Spleen (tissue), 11 donors: ENCODE results near the gene SIK3. TPM values are rescaled to one million over a fixed set of nuclear protein-coding genes. Genes with fewer than 3 reads are reported as not detected.

Experiments used
- DNase-seq: peaks from one replicate; pipeline ENCODE4 v3.0.0-alpha.2; 2020
- H3K27ac ChIP-seq, 8 donors: fragments of 200-600 bp; sonication (generic) in 7 of 8; 1 replicate in 4 of 8; 2 replicates in 4 of 8; pipeline versions ENCODE4 v1.5.0 to v1.8.0; 2016 to 2021; ENCODE audit warnings: inconsistent platforms in 4 of 8, mild to moderate bottlenecking in 4 of 8, moderate library complexity in 1 of 8
- H3K27me3 ChIP-seq, 7 donors: fragments of 200-600 bp; sonication (generic) in 6 of 7; replicated peaks in 1 of 7; 1 replicate in 4 of 7; 2 replicates in 3 of 7; pipeline versions ENCODE4 v1.5.0 to v1.8.0; 2016 to 2021; ENCODE audit warnings: inconsistent platforms in 3 of 7, mild to moderate bottlenecking in 1 of 7
- H3K36me3 ChIP-seq, 6 donors: fragments of 200-600 bp; sonication (generic) in 5 of 6; 1 replicate in 4 of 6; 2 replicates in 2 of 6; pipeline versions ENCODE4 v1.5.0 to v1.8.0; 2016 to 2021; ENCODE audit warnings: inconsistent platforms in 2 of 6
- H3K4me1 ChIP-seq, 6 donors: fragments of 200-600 bp; sonication (generic) in 5 of 6; 1 replicate in 3 of 6; 2 replicates in 3 of 6; pipeline versions ENCODE4 v1.5.0 to v1.8.0; 2016 to 2021; ENCODE audit warnings: inconsistent platforms in 3 of 6
- H3K4me3 ChIP-seq, 8 donors: fragments of 200-600 bp; sonication (generic) in 7 of 8; 1 replicate in 4 of 8; 2 replicates in 4 of 8; pipeline versions ENCODE4 v1.5.0 to v1.8.0; 2016 to 2021; ENCODE audit warnings: inconsistent platforms in 4 of 8, mild to moderate bottlenecking in 4 of 8, moderate library complexity in 2 of 8
- H3K9me3 ChIP-seq, 8 donors: fragments of 200-600 bp; sonication (generic) in 7 of 8; 1 replicate in 4 of 8; 2 replicates in 4 of 8; pipeline versions ENCODE4 v1.5.0 to v1.8.0; 2016 to 2021; ENCODE audit warnings: inconsistent platforms in 4 of 8
- POLR2A ChIP-seq, 3 donors: fragments of 450-650 bp; IDR thresholded peaks; one replicate each; pipeline ENCODE4 v1.5.1; 2017; ENCODE audit warnings: antibody characterized with exemption in 3 of 3, mild to moderate bottlenecking in 1 of 3
- POLR2AphosphoS5 ChIP-seq, 3 donors: sonication (generic); formaldehyde crosslinking; IDR thresholded peaks; one replicate each; pipeline ENCODE4 v1.5.1; 2017; ENCODE audit warnings: antibody characterized with exemption in 3 of 3
- WGBS, 5 donors: extraction: QIAGEN DNeasy Blood & Tissue Kit in 3 of 5; methylation state at CpG; one replicate each; pipeline versions ENCODE4 v1.1.5 to v1.1.7; 2013 to 2018; 5-methylcytosine and 5-hydroxymethylcytosine counted together
- intact Hi-C: fragments of 100-400 bp; cut with DNase I; formaldehyde crosslinking; loops from one replicate; pipeline ENCODE4 v1.15.0; 2023; ENCODE audit warnings: low total_unique reads
- polyA plus RNA-seq, 3 donors: library from polyadenylated mRNA; stranded (reverse); fragments of 200-250 nt; gene quantifications; one replicate each; pipeline ENCODE4 v1.2.1, GENCODE V29; 2013
- total RNA-seq, 7 donors: library from RNA; depleted of rRNA in 3 of 7; stranded (reverse); fragments of >200 nt in 3 of 7; fragmentation: NEBNext Ultra II Directional in 4 of 7; extraction: Animal tissue kit (Norgen Biotek cat#: 25700) in 4 of 7; gene quantifications; one replicate each; pipeline versions ENCODE4 v1.1.0 to v1.2.1, GENCODE V29; 2016 to 2021
- TF ChIP-seq, protein P1 (sequence below), 11 experiments: fragments of 200-600 bp in 7 of 11; fragments of 450-650 bp in 4 of 11; sonication (generic) in 4 of 11; IDR thresholded peaks in 8 of 11; conservative IDR thresholded peaks in 3 of 11; 1 replicate in 7 of 11; 2 replicates in 4 of 11; pipeline versions ENCODE4 v1.4.0 to v1.8.0; 2016 to 2021; ENCODE audit warnings: antibody characterized with exemption in 11 of 11, inconsistent platforms in 4 of 11, mild to moderate bottlenecking in 1 of 11
- donor health status: healthy with polysubstance abuse.
- donor health status: DM: no; HTN: no; CAD: no; lungs with moderate emphysema.
- donor health status: DM: no; HTN: no; CAD: no.
- donor health status: Bipolar disorder and iron deficiency.
- donor health status: healthy.
- donor health status: DM: no; HTN: no; CAD: no.
- donor health status: DM: yes; HTN: yes; CAD: no.

The SIK3 gene
- total and polyA plus RNA-seq, 10 donors, result 7.8 to 112 (median 67.6) TPM

- TF ChIP-seq POLR2A (IDR thresholded peaks at IDR 0.05) (no peak), POLR2AphosphoS5 (IDR thresholded peaks at IDR 0.05) (no peak)
- TF ChIP-seq, protein P1, sequence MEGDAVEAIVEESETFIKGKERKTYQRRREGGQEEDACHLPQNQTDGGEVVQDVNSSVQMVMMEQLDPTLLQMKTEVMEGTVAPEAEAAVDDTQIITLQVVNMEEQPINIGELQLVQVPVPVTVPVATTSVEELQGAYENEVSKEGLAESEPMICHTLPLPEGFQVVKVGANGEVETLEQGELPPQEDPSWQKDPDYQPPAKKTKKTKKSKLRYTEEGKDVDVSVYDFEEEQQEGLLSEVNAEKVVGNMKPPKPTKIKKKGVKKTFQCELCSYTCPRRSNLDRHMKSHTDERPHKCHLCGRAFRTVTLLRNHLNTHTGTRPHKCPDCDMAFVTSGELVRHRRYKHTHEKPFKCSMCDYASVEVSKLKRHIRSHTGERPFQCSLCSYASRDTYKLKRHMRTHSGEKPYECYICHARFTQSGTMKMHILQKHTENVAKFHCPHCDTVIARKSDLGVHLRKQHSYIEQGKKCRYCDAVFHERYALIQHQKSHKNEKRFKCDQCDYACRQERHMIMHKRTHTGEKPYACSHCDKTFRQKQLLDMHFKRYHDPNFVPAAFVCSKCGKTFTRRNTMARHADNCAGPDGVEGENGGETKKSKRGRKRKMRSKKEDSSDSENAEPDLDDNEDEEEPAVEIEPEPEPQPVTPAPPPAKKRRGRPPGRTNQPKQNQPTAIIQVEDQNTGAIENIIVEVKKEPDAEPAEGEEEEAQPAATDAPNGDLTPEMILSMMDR (IDR thresholded peaks at IDR 0.05 in 8 of 11, conservative IDR thresholded peaks at IDR 0.05 in 3 of 11), result no peak
- 62 to 85% (median 82%) methylated on average over 16 to 19 of the region's 19 CpGs for WGBS, 5 donors
- peak; percentile 69 for DNase-seq
- H3K36me3 ChIP-seq, result peaks cover 0 to under 1% (median 0%) of the 10 kb centered on the region in 6 donors
- no peak within 1 kb of the TSS for H3K4me3 ChIP-seq
- intact Hi-C loops, result no loop called here
- no peaks in the 10 kb centered on the region for H3K9me3 ChIP-seq
- peaks cover 0 to 8% (median 0%) of the 10 kb centered on the region in 7 donors for H3K27me3 ChIP-seq
- peaks cover 9 to 39% (median 22%) of the 10 kb centered on the region in 6 donors for H3K4me1 ChIP-seq
- peak within 1 kb of the TSS in 3 of 8 donors; percentile 66 to 81 (median 72) for H3K27ac ChIP-seq
These were observed 260.8 kb downstream of the SIK3 start, which contains the start of gene APOA1 for GRCh38 chr11:116837231-116838091. TSS of gene APOA1 (minus strand) at chr11:116837622. CDS start at chr11:116837387, 235 bp downstream.

DNA sequence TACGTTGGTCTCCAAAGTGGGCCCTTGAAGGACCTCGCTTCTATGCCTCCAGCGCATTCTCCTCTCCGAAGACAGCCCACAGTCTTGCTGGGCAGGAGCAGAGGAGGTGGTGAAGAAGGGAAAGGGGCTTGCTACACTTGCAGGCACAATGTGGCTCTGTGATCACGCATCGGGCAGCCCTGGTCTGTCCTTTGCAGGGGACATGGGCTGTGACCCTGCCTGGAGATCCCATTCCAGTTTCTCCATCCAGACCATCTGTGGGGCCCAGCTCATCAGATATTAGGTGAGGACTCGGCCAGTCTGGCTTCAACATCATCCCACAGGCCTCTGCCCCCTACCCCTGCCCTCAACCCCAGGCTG, 261.6 kb downstream of the SIK3 start:
- intact Hi-C loops, result no loop called here
- TF ChIP-seq POLR2AphosphoS5 (IDR thresholded peaks at IDR 0.05) (no peak), POLR2A (IDR thresholded peaks at IDR 0.05) (no peak)
- TF ChIP-seq, protein P1 (IDR thresholded peaks at IDR 0.05 in 8 of 11, conservative IDR thresholded peaks at IDR 0.05 in 3 of 11), result no peak
- Histone ChIP-seq H3K27ac (peak overlapping the region in 3 of 8 donors; percentile 66 to 81 (median 72)), H3K27me3 (peaks cover 0 to 8% (median 0%) of the 10 kb centered on the region in 7 donors), H3K4me3 (no peak overlapping the region), H3K9me3 (no peaks in the 10 kb centered on the region), H3K4me1 (peaks cover 9 to 39% (median 22%) of the 10 kb centered on the region in 6 donors), H3K36me3 (no peaks in the 10 kb centered on the region)
- WGBS, 5 donors, result 73 to 96% (median 88%) methylated on average over 7 of the region's 7 CpGs
- peak; percentile 65 for DNase-seq

- TF ChIP-seq POLR2A (IDR thresholded peaks at IDR 0.05) (no peak), POLR2AphosphoS5 (IDR thresholded peaks at IDR 0.05) (peak; percentile 56 to 84 (median 75))
- TF ChIP-seq, protein P1 (IDR thresholded peaks at IDR 0.05 in 8 of 11, conservative IDR thresholded peaks at IDR 0.05 in 3 of 11), result peak in 10 of 11 experiments; percentile 34 to 68 (median 56)
- intact Hi-C loops, result no loop called here
- Histone ChIP-seq H3K4me1 (peaks cover 9 to 37% (median 21%) of the 10 kb centered on the region in 6 donors), H3K36me3 (no peaks in the 10 kb centered on the region), H3K9me3 (no peaks in the 10 kb centered on the region), H3K27ac (peak overlapping the region; percentile 0 to 81 (median 67)), H3K27me3 (peaks cover 0 to 8% (median 0%) of the 10 kb centered on the region in 7 donors), H3K4me3 (peak overlapping the region; percentile 27 to 72 (median 48))
- WGBS, 5 donors, result 11 to 20% (median 13%) methylated on average over 28 to 57 of the region's 57 CpGs
- peak; percentile 94 for DNase-seq
These were observed 262.2 kb downstream of the SIK3 start for GRCh38 chr11:116835791-116836631.
